Gastrocnemius medialis (tissue), 4 donors: ENCODE results near the gene HLCS.

Source experiments
- POLR2A ChIP-seq, 2 donors: fragments of 450-650 bp; IDR thresholded peaks; one replicate each; pipeline ENCODE4 v1.6.1; 2017; ENCODE audit warnings: antibody characterized with exemption in 2 of 2, mild to moderate bottlenecking in 2 of 2, moderate library complexity in 2 of 2
- TF ChIP-seq, protein P1 (sequence below), 5 experiments: fragments of 450-650 bp in 3 of 5; fragments of 200-600 bp in 2 of 5; sonication (generic) in 2 of 5; IDR thresholded peaks in 4 of 5; conservative IDR thresholded peaks in 1 of 5; 1 replicate in 4 of 5; 2 replicates in 1 of 5; pipeline ENCODE4 v1.5.1; 2016 to 2019; ENCODE audit warnings: antibody characterized with exemption in 5 of 5, mild to moderate bottlenecking in 3 of 5, moderate library complexity in 3 of 5

DNA sequence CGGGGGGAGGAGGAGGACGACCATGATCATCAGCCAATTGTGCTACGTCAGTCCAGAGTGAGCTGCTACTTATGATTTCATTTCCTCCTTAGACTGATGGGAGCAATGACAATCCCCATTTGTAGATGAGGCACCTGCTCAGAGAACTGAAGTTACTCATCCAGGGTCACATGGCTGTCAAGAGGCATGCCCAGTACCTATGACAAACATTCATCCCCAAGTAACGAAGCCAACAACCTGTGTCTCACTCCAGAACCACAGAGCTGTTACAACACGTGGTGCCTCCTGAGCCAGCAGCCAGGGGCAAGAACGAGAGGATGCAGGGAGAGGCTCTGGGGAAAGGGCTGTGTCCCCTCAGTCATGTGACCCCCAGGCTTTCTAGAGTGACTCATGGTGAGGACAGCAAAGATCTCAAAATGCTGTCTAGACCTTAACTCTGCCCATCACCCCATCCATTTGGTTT is 173.9 kb downstream of the HLCS start:
- TF ChIP-seq, protein P1, sequence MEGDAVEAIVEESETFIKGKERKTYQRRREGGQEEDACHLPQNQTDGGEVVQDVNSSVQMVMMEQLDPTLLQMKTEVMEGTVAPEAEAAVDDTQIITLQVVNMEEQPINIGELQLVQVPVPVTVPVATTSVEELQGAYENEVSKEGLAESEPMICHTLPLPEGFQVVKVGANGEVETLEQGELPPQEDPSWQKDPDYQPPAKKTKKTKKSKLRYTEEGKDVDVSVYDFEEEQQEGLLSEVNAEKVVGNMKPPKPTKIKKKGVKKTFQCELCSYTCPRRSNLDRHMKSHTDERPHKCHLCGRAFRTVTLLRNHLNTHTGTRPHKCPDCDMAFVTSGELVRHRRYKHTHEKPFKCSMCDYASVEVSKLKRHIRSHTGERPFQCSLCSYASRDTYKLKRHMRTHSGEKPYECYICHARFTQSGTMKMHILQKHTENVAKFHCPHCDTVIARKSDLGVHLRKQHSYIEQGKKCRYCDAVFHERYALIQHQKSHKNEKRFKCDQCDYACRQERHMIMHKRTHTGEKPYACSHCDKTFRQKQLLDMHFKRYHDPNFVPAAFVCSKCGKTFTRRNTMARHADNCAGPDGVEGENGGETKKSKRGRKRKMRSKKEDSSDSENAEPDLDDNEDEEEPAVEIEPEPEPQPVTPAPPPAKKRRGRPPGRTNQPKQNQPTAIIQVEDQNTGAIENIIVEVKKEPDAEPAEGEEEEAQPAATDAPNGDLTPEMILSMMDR (IDR thresholded peaks at IDR 0.05 in 4 of 5, conservative IDR thresholded peaks at IDR 0.05 in 1 of 5): no peak
- no peak for TF ChIP-seq POLR2A (IDR thresholded peaks at IDR 0.05)
